HepG2 (cell line): Measurements from ENCODE around the gene SERTAD3. TPM values are rescaled to one million over a fixed set of nuclear protein-coding genes. Genes with fewer than 3 reads are reported as not detected.

ENCODE experiments used
- AGO1 ChIP-seq: fragments of 200-400 bp; formaldehyde crosslinking; IDR thresholded peaks from 2 replicates; pipeline ENCODE4 v1.6.1; 2017; ENCODE audit warnings: mild to moderate bottlenecking, low read depth, low read length, moderate library complexity; ENCODE audit not compliant: poor library complexity, severe bottlenecking
- AKAP8 ChIP-seq: sonication (generic); formaldehyde crosslinking; IDR thresholded peaks from 2 replicates; pipeline ENCODE4 v1.5.1; 2020; ENCODE audit warnings: mild to moderate bottlenecking, missing genetic modification reagents
- ARHGAP35 ChIP-seq: sonication (generic); formaldehyde crosslinking; IDR thresholded peaks from 2 replicates; pipeline ENCODE4 v1.9.0; 2022; ENCODE audit warnings: mild to moderate bottlenecking, inconsistent platforms, moderate library complexity, missing genetic modification reagents, borderline replicate concordance
- CHD2 ChIP-seq: IDR thresholded peaks from 2 replicates; pipeline ENCODE4 v1.6.1; 2011; ENCODE audit warnings: low read depth, low read length, improper control_type of control experiment
- GPN1 ChIP-seq: sonication (generic); formaldehyde crosslinking; IDR thresholded peaks from 2 replicates; pipeline ENCODE4 v1.5.1; 2020; ENCODE audit warnings: missing genetic modification reagents, borderline replicate concordance
- KLF13 ChIP-seq: sonication (generic); formaldehyde crosslinking; IDR thresholded peaks from 2 replicates; pipeline ENCODE4 v1.4.0; 2020; ENCODE audit warnings: mild to moderate bottlenecking, missing genetic modification reagents
- KLF15 ChIP-seq: sonication (generic); formaldehyde crosslinking; IDR thresholded peaks from 2 replicates; pipeline ENCODE4 v1.8.1; 2023; ENCODE audit warnings: borderline replicate concordance, mild to moderate bottlenecking, inconsistent platforms, missing genetic modification reagents, mixed read lengths
- MTA3 ChIP-seq: sonication (generic); formaldehyde crosslinking; IDR thresholded peaks from 2 replicates; pipeline ENCODE4 v1.4.0; 2020; ENCODE audit warnings: missing genetic modification reagents
- PLSCR1 ChIP-seq: sonication (generic); formaldehyde crosslinking; IDR thresholded peaks from 2 replicates; pipeline ENCODE4 v1.5.0; 2020; ENCODE audit warnings: missing genetic modification reagents, mild to moderate bottlenecking, borderline replicate concordance
- RFXAP ChIP-seq: sonication (generic); formaldehyde crosslinking; IDR thresholded peaks from 2 replicates; pipeline ENCODE4 v1.4.0; 2020; ENCODE audit warnings: missing genetic modification reagents, borderline replicate concordance
- SMARCE1 ChIP-seq: fragments of 450-650 bp; IDR thresholded peaks from 2 replicates; pipeline ENCODE4 v1.6.1; 2017; ENCODE audit warnings: borderline replicate concordance
- SSRP1 ChIP-seq: IDR thresholded peaks from 2 replicates; pipeline ENCODE4 v1.6.1; 2016; ENCODE audit warnings: control low read depth
- TOE1 ChIP-seq: sonication (generic); formaldehyde crosslinking; IDR thresholded peaks from 2 replicates; pipeline ENCODE4 v1.4.0; 2020; ENCODE audit warnings: mild to moderate bottlenecking, missing genetic modification reagents
- ZBTB3 ChIP-seq: sonication (generic); formaldehyde crosslinking; IDR thresholded peaks from 2 replicates; pipeline ENCODE4 v1.4.0; 2020; ENCODE audit warnings: low read depth, mild to moderate bottlenecking, moderate library complexity, missing genetic modification reagents, borderline replicate concordance
- ZNF232 ChIP-seq: sonication (generic); formaldehyde crosslinking; IDR thresholded peaks from 2 replicates; pipeline ENCODE4 v1.4.0; 2020; ENCODE audit warnings: missing genetic modification reagents, borderline replicate concordance
- ZNF430 ChIP-seq: sonication (generic); formaldehyde crosslinking; IDR thresholded peaks from 2 replicates; pipeline ENCODE4 v1.9.0; 2021; ENCODE audit warnings: mild to moderate bottlenecking, missing genetic modification reagents
- ZNF598 ChIP-seq: sonication (generic); formaldehyde crosslinking; IDR thresholded peaks from 2 replicates; pipeline ENCODE4 v1.5.1; 2020; ENCODE audit warnings: mild to moderate bottlenecking, missing genetic modification reagents, borderline replicate concordance
- ZNF652 ChIP-seq: IDR thresholded peaks from 2 replicates; pipeline ENCODE4 v1.6.1; 2016; ENCODE audit warnings: low read depth, borderline replicate concordance
- ZNF766 ChIP-seq: sonication (generic); formaldehyde crosslinking; IDR thresholded peaks from 2 replicates; pipeline ENCODE4 v1.5.0; 2020; ENCODE audit warnings: missing genetic modification reagents, borderline replicate concordance
- ZSCAN31 ChIP-seq: sonication (generic); formaldehyde crosslinking; IDR thresholded peaks from 2 replicates; pipeline ENCODE4 v1.5.0; 2020; ENCODE audit warnings: low read depth, mild to moderate bottlenecking, missing genetic modification reagents
- polyA plus RNA-seq, 8 experiments: library from polyadenylated mRNA; depleted of rRNA in 3 of 8; stranded (reverse) in 7 of 8; unstranded in 1 of 8; fragments of >200 nt; fragmentation: Illumina TruSeq in 4 of 8; extraction: Trizol in 4 of 8; gene quantifications; 2 replicates each; pipeline versions ENCODE4 v1.2.1 to v1.2.3, GENCODE V29; 2011 to 2016; ENCODE audit warnings: low read depth in 4 of 8, missing spikeins in 1 of 8, mixed read lengths in 1 of 8; ENCODE audit not compliant: insufficient read depth in 1 of 8
- total RNA-seq, 5 experiments: library from RNA; depleted of rRNA; stranded (reverse); fragments of >200 nt; fragmentation: Illumina TruSeq; extraction: Trizol; gene quantifications; 2 replicates each; pipeline ENCODE4 v1.2.3, GENCODE V29; 2016; ENCODE audit warnings: low read depth in 1 of 5
- TF ChIP-seq, protein P1 (sequence below): IDR thresholded peaks from 2 replicates; pipeline ENCODE4 v1.6.1; 2016
- TF ChIP-seq, protein P2 (sequence below): sonication (generic); formaldehyde crosslinking; IDR thresholded peaks from 2 replicates; pipeline ENCODE4 v1.8.0; 2022; ENCODE audit warnings: missing genetic modification reagents, mild to moderate bottlenecking, borderline replicate concordance
- TF ChIP-seq, protein P3 (sequence below): sonication (generic); formaldehyde crosslinking; IDR thresholded peaks from 2 replicates; pipeline ENCODE4 v1.4.0; 2020; ENCODE audit warnings: missing genetic modification reagents, borderline replicate concordance
- TF ChIP-seq, protein P4 (sequence below): sonication (generic); formaldehyde crosslinking; IDR thresholded peaks from 2 replicates; pipeline ENCODE4 v1.8.0; 2022; ENCODE audit warnings: mild to moderate bottlenecking, missing genetic modification reagents, moderate library complexity

The SERTAD3 gene
- total and polyA plus RNA-seq, 2 of the 13 experiments (the other 11 are each of a cell fraction or from before 2014, with no cell fraction given), result 9.6 to 16.9 TPM

- TF ChIP-seq ZNF766 (CRISPR knock-in tag) (peak; percentile 51; the same call in 1 of the 2 replicates), ZNF598 (CRISPR knock-in tag) (peak; percentile 92; the same call in 1 of the 2 replicates), TOE1 (CRISPR knock-in tag) (no peak), ZSCAN31 (peak; percentile 87), ZBTB3 (CRISPR knock-in tag) (no peak), ZNF232 (0 out of 2 replicates have a peak, but pooled peaks have one; percentile 54), PLSCR1 (CRISPR knock-in tag) (no peak), ZNF652 (no peak), KLF13 (CRISPR knock-in tag) (no peak), CHD2 (no peak), SMARCE1 (no peak), GPN1 (no peak), MTA3 (CRISPR knock-in tag) (no peak), AKAP8 (peak; percentile 66; the same call in 1 of the 2 replicates), RFXAP (CRISPR knock-in tag) (peak; percentile 52; the same call in 1 of the 2 replicates), ZNF430 (CRISPR knock-in tag) (peak; percentile 89), KLF15 (no peak; the same call in 1 of the 2 replicates), ARHGAP35 (CRISPR knock-in tag) (no peak; the same call in 1 of the 2 replicates), AGO1 (peak; percentile 81), SSRP1 (CRISPR knock-in tag) (no peak)
- TF ChIP-seq, protein P1, sequence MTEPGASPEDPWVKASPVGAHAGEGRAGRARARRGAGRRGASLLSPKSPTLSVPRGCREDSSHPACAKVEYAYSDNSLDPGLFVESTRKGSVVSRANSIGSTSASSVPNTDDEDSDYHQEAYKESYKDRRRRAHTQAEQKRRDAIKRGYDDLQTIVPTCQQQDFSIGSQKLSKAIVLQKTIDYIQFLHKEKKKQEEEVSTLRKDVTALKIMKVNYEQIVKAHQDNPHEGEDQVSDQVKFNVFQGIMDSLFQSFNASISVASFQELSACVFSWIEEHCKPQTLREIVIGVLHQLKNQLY, result no peak; the same call in 1 of the 2 replicates
- TF ChIP-seq, protein P2, sequence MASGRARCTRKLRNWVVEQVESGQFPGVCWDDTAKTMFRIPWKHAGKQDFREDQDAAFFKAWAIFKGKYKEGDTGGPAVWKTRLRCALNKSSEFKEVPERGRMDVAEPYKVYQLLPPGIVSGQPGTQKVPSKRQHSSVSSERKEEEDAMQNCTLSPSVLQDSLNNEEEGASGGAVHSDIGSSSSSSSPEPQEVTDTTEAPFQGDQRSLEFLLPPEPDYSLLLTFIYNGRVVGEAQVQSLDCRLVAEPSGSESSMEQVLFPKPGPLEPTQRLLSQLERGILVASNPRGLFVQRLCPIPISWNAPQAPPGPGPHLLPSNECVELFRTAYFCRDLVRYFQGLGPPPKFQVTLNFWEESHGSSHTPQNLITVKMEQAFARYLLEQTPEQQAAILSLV (CRISPR knock-in tag), result peak; percentile 73
- TF ChIP-seq, protein P3, sequence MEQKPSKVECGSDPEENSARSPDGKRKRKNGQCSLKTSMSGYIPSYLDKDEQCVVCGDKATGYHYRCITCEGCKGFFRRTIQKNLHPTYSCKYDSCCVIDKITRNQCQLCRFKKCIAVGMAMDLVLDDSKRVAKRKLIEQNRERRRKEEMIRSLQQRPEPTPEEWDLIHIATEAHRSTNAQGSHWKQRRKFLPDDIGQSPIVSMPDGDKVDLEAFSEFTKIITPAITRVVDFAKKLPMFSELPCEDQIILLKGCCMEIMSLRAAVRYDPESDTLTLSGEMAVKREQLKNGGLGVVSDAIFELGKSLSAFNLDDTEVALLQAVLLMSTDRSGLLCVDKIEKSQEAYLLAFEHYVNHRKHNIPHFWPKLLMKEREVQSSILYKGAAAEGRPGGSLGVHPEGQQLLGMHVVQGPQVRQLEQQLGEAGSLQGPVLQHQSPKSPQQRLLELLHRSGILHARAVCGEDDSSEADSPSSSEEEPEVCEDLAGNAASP (CRISPR knock-in tag), result 0 out of 2 replicates have a peak, but pooled peaks have one; percentile 11
- TF ChIP-seq, protein P4, sequence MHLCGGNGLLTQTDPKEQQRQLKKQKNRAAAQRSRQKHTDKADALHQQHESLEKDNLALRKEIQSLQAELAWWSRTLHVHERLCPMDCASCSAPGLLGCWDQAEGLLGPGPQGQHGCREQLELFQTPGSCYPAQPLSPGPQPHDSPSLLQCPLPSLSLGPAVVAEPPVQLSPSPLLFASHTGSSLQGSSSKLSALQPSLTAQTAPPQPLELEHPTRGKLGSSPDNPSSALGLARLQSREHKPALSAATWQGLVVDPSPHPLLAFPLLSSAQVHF (CRISPR knock-in tag), result no peak
Observed at GRCh38 chr19:40420766-40421765, 23.1 kb downstream of the SERTAD3 start (continued).
